IMR-90 (cell line): Measurements from ENCODE around the gene MYO1G.

Experiments used
- CEBPB ChIP-seq: IDR thresholded peaks from 2 replicates; pipeline ENCODE4 v1.6.1; 2012; ENCODE audit warnings: low read depth, low read length, improper control_type of control experiment
- NFE2L2 ChIP-seq: fragments of 150-350 bp; IDR thresholded peaks from 2 replicates; pipeline ENCODE4 v1.6.1; 2016; ENCODE audit warnings: low read depth, mild to moderate bottlenecking, low read length
- POLR2A ChIP-seq: IDR thresholded peaks from 2 replicates; pipeline ENCODE4 v1.6.1; 2012; ENCODE audit warnings: mild to moderate bottlenecking, low read depth, low read length
- RAD21 ChIP-seq: IDR thresholded peaks from 2 replicates; pipeline ENCODE4 v1.6.1; 2012; ENCODE audit warnings: low read length, improper control_type of control experiment
- RCOR1 ChIP-seq: IDR thresholded peaks from 2 replicates; pipeline ENCODE4 v1.6.1; 2012; ENCODE audit warnings: mild to moderate bottlenecking, low read length, improper control_type of control experiment; ENCODE audit not compliant: insufficient replicate concordance
- TF ChIP-seq, protein P1 (sequence below): conservative IDR thresholded peaks from 2 replicates; pipeline ENCODE4 v1.5.1; 2012; ENCODE audit warnings: mild to moderate bottlenecking, low read depth, low read length, improper control_type of control experiment

DNA sequence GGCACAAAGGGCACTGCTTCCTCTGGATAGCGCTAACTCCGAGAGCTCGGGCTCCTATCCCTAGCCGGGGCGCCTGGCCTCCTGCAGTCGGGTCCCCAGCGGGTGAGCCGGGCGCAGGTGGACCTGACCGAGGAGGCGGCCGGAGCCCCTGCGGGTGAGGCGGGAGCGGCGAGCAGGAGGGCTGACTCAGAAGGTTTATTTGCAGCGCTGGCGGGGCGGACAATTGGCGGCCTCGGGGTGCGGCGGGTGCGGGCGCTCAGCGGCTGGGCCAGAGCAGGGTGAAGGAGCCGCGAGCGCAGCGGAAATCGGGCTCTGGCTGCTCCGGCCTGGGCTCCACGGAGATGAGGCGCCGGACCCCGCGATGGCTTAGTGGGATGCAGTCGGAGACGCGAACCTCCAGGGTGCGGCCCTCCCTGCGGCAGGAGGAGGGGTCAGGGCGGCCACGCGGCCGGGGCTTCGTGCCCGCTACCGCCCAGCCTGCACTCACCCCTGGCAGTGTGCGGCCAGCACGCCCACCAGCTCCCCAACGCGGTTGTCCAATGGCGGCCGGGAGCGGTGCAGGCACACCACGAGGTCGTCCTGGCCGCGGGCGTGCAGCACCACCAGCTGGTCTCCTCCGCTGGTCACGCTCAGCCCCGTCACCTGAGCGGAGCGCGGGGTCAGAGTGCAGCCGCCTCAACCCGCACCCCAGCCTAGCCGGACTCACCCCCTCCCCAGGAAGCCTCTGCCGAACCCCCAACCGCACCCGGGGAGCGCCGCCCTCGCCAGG, 16.1 kb downstream of the MYO1G start:
- TF ChIP-seq, protein P1, sequence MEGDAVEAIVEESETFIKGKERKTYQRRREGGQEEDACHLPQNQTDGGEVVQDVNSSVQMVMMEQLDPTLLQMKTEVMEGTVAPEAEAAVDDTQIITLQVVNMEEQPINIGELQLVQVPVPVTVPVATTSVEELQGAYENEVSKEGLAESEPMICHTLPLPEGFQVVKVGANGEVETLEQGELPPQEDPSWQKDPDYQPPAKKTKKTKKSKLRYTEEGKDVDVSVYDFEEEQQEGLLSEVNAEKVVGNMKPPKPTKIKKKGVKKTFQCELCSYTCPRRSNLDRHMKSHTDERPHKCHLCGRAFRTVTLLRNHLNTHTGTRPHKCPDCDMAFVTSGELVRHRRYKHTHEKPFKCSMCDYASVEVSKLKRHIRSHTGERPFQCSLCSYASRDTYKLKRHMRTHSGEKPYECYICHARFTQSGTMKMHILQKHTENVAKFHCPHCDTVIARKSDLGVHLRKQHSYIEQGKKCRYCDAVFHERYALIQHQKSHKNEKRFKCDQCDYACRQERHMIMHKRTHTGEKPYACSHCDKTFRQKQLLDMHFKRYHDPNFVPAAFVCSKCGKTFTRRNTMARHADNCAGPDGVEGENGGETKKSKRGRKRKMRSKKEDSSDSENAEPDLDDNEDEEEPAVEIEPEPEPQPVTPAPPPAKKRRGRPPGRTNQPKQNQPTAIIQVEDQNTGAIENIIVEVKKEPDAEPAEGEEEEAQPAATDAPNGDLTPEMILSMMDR: no peak
- no peak for TF ChIP-seq RCOR1
- no peak for TF ChIP-seq CEBPB
- no peak for TF ChIP-seq POLR2A
- TF ChIP-seq RAD21: no peak; the same call in 1 of the 2 replicates
- TF ChIP-seq NFE2L2: no peak
